B cell (primary cell): ENCODE results near the gene PAWR. TPM values are rescaled to one million over a fixed set of nuclear protein-coding genes. Genes with fewer than 3 reads are reported as not detected.

Source experiments
- ATAC-seq: fragments of 200-7000 bp; cut with Tn5 transposase; one replicate; pipeline ENCODE4 v1.10.0; 2021; ENCODE audit warnings: low read depth, mild to moderate bottlenecking, moderate number of reproducible peaks, moderate library complexity
- CTCF ChIA-PET: fragments of 350-600 bp; sonication (Branson Sonifier 250); formaldehyde crosslinking; loops from one replicate; lab custom pipeline; 2021; ENCODE audit warnings: antibody characterized with exemption, inconsistent platforms; lab: Charles Lee
- POLR2A ChIA-PET: fragments of 350-600 bp; sonication (Branson Sonifier 250); formaldehyde crosslinking; loops from one replicate; lab custom pipeline; 2021; ENCODE audit warnings: antibody characterized with exemption; lab: Charles Lee
- DNase-seq: peaks from one replicate; pipeline ENCODE4 v3.0.0; 2013
- H2AFZ ChIP-seq: 2 replicates; pipeline ENCODE4 v1.6.1; 2012; ENCODE audit warnings: mild to moderate bottlenecking, low read depth, low read length; ENCODE audit not compliant: insufficient read depth, poor library complexity, severe bottlenecking
- H3K27ac ChIP-seq, 2 donors: 1 replicate in 1 of 2; 2 replicates in 1 of 2; pipeline ENCODE4 v1.5.1; 2012 to 2013; ENCODE audit warnings: low read length in 2 of 2, mild to moderate bottlenecking in 2 of 2, moderate library complexity in 1 of 2
- H3K27me3 ChIP-seq, 4 experiments: fragments of 200-600 bp in 1 of 4; sonication (generic) in 1 of 4; replicated peaks in 1 of 4; 1 replicate in 2 of 4; 2 replicates in 2 of 4; pipeline versions ENCODE4 v1.6.1 to v1.7.0; 2013 to 2016; ENCODE audit warnings: low read length in 3 of 4, mild to moderate bottlenecking in 2 of 4, mixed read lengths in 1 of 4, moderate library complexity in 1 of 4; ENCODE audit not compliant: insufficient read depth in 4 of 4, control insufficient read depth in 3 of 4; ENCODE audit errors: control extremely low read depth in 1 of 4
- H3K36me3 ChIP-seq, 2 experiments: replicated peaks in 1 of 2; 1 replicate in 1 of 2; 2 replicates in 1 of 2; pipeline versions ENCODE4 v1.6.1 to v1.7.1; 2013; ENCODE audit warnings: low read length in 1 of 2; ENCODE audit not compliant: insufficient read depth in 2 of 2, control insufficient read depth in 1 of 2; ENCODE audit errors: control extremely low read depth in 1 of 2, extremely low read depth in 1 of 2
- H3K4me1 ChIP-seq, 2 donors: fragments of 200-600 bp in 1 of 2; sonication (generic) in 1 of 2; 1 replicate in 1 of 2; 2 replicates in 1 of 2; pipeline versions ENCODE4 v1.5.1 to v1.6.1; 2013 to 2017; ENCODE audit warnings: low read length in 2 of 2; ENCODE audit not compliant: control insufficient read depth in 2 of 2, insufficient read depth in 2 of 2
- H3K4me2 ChIP-seq: replicated peaks from 2 replicates; pipeline ENCODE3; 2012; ENCODE audit warnings: mild to moderate bottlenecking, low read depth, low read length; ENCODE audit not compliant: poor library complexity, severe bottlenecking
- H3K4me3 ChIP-seq, 5 experiments: fragments of 200-600 bp in 1 of 5; sonication (generic) in 1 of 5; 1 replicate in 3 of 5; 2 replicates in 2 of 5; pipeline versions ENCODE4 v1.5.1 to v1.7.0; 2011 to 2016; ENCODE audit warnings: low read length in 4 of 5, mild to moderate bottlenecking in 4 of 5, low read depth in 2 of 5, control low read depth in 1 of 5, moderate library complexity in 1 of 5; ENCODE audit not compliant: insufficient read depth in 1 of 5; ENCODE audit errors: control extremely low read depth in 1 of 5, extremely low read depth in 1 of 5
- H3K79me2 ChIP-seq: fragments of 200-600 bp; sonication (generic); one replicate; pipeline ENCODE4 v1.6.0; 2016; ENCODE audit warnings: low read length; ENCODE audit not compliant: control insufficient read depth, insufficient read depth
- H3K9ac ChIP-seq: fragments of 200-600 bp; sonication (generic); 2 replicates; pipeline ENCODE4 v1.6.1; 2017; ENCODE audit warnings: mild to moderate bottlenecking, low read length, moderate library complexity
- H3K9me3 ChIP-seq, 3 donors: one replicate each; pipeline versions ENCODE4 v1.6.1 to v1.7.1; 2013; ENCODE audit warnings: low read length in 2 of 3; ENCODE audit not compliant: control insufficient read depth in 2 of 3, insufficient read depth in 1 of 3; ENCODE audit errors: control extremely low read depth in 1 of 3
- H4K20me1 ChIP-seq: 2 replicates; pipeline ENCODE4 v1.6.0; 2012; ENCODE audit warnings: mild to moderate bottlenecking, low read length; ENCODE audit not compliant: insufficient read depth, control insufficient read depth, poor library complexity, severe bottlenecking
- H3K27ac Mint-ChIP-seq: one replicate; pipeline ENCODE4 v1.8.0; 2021; ENCODE audit warnings: mixed read lengths
- H3K27me3 Mint-ChIP-seq: one replicate; pipeline ENCODE4 v1.8.0; 2021; ENCODE audit warnings: mixed read lengths
- H3K4me1 Mint-ChIP-seq: one replicate; pipeline ENCODE4 v1.8.0; 2021; ENCODE audit warnings: mixed read lengths
- H3K4me3 Mint-ChIP-seq: one replicate; pipeline ENCODE4 v1.8.0; 2021; ENCODE audit warnings: mixed read lengths
- H3K9me3 Mint-ChIP-seq: one replicate; pipeline ENCODE4 v1.8.0; 2022; ENCODE audit warnings: mixed read lengths; ENCODE audit not compliant: insufficient read depth
- CTCF ChIP-seq: fragments of 200-600 bp; IDR thresholded peaks from one replicate; pipeline ENCODE4 v1.8.0; 2022; ENCODE audit warnings: antibody characterized with exemption, mild to moderate bottlenecking
- EZH2 ChIP-seq: IDR thresholded peaks from 2 replicates; pipeline ENCODE4 v1.6.1; 2012; ENCODE audit warnings: borderline replicate concordance, low read depth, mild to moderate bottlenecking, moderate library complexity, low read length; ENCODE audit not compliant: insufficient read depth, poor library complexity, severe bottlenecking
- WGBS: methylation state at CpG from one replicate; pipeline ENCODE4 v1.1.5; 2013; ENCODE audit warnings: missing lambda C conversion rate; ENCODE audit not compliant: insufficient coverage; 5-methylcytosine and 5-hydroxymethylcytosine counted together
- intact Hi-C: fragments of 100-400 bp; cut with micrococcal nuclease; formaldehyde crosslinking; loops from one replicate; pipeline ENCODE4 v1.10.0; 2022
- polyA plus RNA-seq: library from polyadenylated mRNA; depleted of rRNA; stranded (reverse); fragments of >200 nt; gene quantifications from 2 replicates; pipeline ENCODE4 v1.2.3, GENCODE V29; 2012
- total RNA-seq, 2 donors: library from RNA; stranded (reverse); fragments of 120-200 nt in 1 of 2; gene quantifications; 1 replicate in 1 of 2; 2 replicates in 1 of 2; pipeline versions ENCODE4 v1.2.3 to v1.2.4, GENCODE V29; 2013 to 2022

PAWR gene
- total and polyA plus RNA-seq, 2 donors (not counting 1 experiment from before 2014, with no cell fraction given): 17.9 to 90.1 TPM

DNA sequence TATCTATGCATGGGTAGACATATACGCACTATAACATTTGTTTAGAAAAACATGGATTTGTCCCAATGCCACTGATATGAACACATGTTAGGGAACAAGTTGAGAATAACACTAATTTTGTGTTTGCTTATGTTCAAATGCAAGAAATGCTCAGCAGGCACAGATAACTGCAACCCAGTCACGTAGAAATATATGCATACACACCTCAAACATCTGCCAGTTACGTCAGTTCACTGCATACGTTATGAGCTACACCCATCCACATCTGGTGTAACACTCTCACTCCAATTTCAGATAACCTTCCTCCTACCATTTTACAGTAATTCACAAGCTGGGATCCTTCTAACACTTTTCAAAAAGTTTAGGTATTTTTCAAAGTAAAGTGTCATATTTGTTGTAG lies 10.7 kb downstream of the PAWR start:
- H3K27me3 Mint-ChIP-seq: no peaks in the 10 kb centered on the region
- Histone ChIP-seq H3K9ac (no peak overlapping the region), H2AFZ (no peak overlapping the region), H3K36me3 (no peaks in the 10 kb centered on the region), H4K20me1 (peaks cover 57% of the 10 kb centered on the region), H3K9me3 (no peaks in the 10 kb centered on the region), H3K4me2 (no peak overlapping the region), H3K27ac (no peak overlapping the region), H3K4me3 (no peak overlapping the region), H3K27me3 (no peaks in the 10 kb centered on the region), H3K4me1 (peaks cover 6 to 10% of the 10 kb centered on the region in 2 donors), H3K79me2 (peaks cover 95% of the 10 kb centered on the region)
- intact Hi-C loops: no loop called here
- ChIA-PET CTCF (no interaction called here), POLR2A (interaction anchor here (0.7 kb wide), 1 partner anchor 42 kb away, joined by 3 read pairs; no protein-coding TSS in a partner anchor)
- WGBS: 92% methylated on average over 2 of the region's 4 CpGs
- DNase-seq (no peak), ATAC-seq (no peak)
- H3K27ac Mint-ChIP-seq: no peak overlapping the region
- H3K4me1 Mint-ChIP-seq: peaks cover 55% of the 10 kb centered on the region
- H3K9me3 Mint-ChIP-seq: no peaks in the 10 kb centered on the region
- H3K4me3 Mint-ChIP-seq: no peak overlapping the region
- no peak for TF ChIP-seq EZH2
- TF ChIP-seq CTCF: no peak

GRCh38 chr12:79678306-79678705 lies 12.5 kb downstream of the PAWR start:
- CTCF ChIA-PET: no interaction called here
- no peak overlapping the region for H3K4me3 ChIP-seq
- H3K27ac ChIP-seq: no peak overlapping the region
- H3K9ac ChIP-seq: no peak overlapping the region
- Mint-ChIP-seq H3K4me1 (peaks cover 69% of the 10 kb centered on the region), H3K4me3 (no peak overlapping the region), H3K9me3 (no peaks in the 10 kb centered on the region), H3K27ac (no peak overlapping the region), H3K27me3 (no peaks in the 10 kb centered on the region)
- H3K79me2 ChIP-seq: peaks cover 95% of the 10 kb centered on the region
- H3K4me2 ChIP-seq: no peak overlapping the region
- no peaks in the 10 kb centered on the region for H3K27me3 ChIP-seq
- no peaks in the 10 kb centered on the region for H3K36me3 ChIP-seq
- intact Hi-C loops: no loop called here
- POLR2A ChIA-PET: no interaction called here
- H3K9me3 ChIP-seq: no peaks in the 10 kb centered on the region
- H3K4me1 ChIP-seq: peaks cover 9 to 19% of the 10 kb centered on the region in 2 donors
- DNase-seq (no peak), ATAC-seq (no peak)
- no peak overlapping the region for H2AFZ ChIP-seq
- H4K20me1 ChIP-seq: peaks cover 63% of the 10 kb centered on the region
- no peak for TF ChIP-seq EZH2
- no peak for TF ChIP-seq CTCF
